Naive thymus-derived CD4-positive, alpha-beta T cell (primary cell): ENCODE data around the gene USP54. TPM values are rescaled to one million over a fixed set of nuclear protein-coding genes. Genes with fewer than 3 reads are reported as not detected.

ENCODE experiments used
- ATAC-seq: fragments of 150-1000 bp; cut with Tn5 transposase; 2 replicates; pipeline ENCODE4 v1.10.0; 2021; ENCODE audit warnings: mild to moderate bottlenecking, moderate library complexity
- CTCF ChIA-PET: fragments of 350-600 bp; sonication (Branson Sonifier 250); formaldehyde crosslinking; loops from one replicate; lab custom pipeline; 2021; ENCODE audit warnings: antibody characterized with exemption; lab: Charles Lee
- POLR2A ChIA-PET: fragments of 350-600 bp; sonication (Branson Sonifier 250); formaldehyde crosslinking; loops from one replicate; lab custom pipeline; 2021; ENCODE audit warnings: antibody characterized with exemption, inconsistent platforms; lab: Charles Lee
- DNase-seq, 9 donors: peaks; one replicate each; pipeline versions ENCODE4 v3.0.0 to v3.0.0-alpha.2; 2020 to 2022; ENCODE audit warnings: mixed read lengths in 1 of 9
- H3K27ac ChIP-seq: one replicate; pipeline ENCODE4 v1.7.0; 2013; ENCODE audit warnings: mild to moderate bottlenecking, low read depth, low read length, moderate library complexity
- H3K27me3 ChIP-seq, 2 donors: one replicate each; pipeline ENCODE4 v1.7.0; 2013; ENCODE audit warnings: low read length in 2 of 2, mild to moderate bottlenecking in 2 of 2, moderate library complexity in 2 of 2; ENCODE audit not compliant: control insufficient read depth in 2 of 2, insufficient read depth in 2 of 2
- H3K36me3 ChIP-seq, 3 experiments: 1 replicate in 2 of 3; 2 replicates in 1 of 3; pipeline ENCODE4 v1.7.0; 2013; ENCODE audit warnings: low read length in 3 of 3, mild to moderate bottlenecking in 3 of 3, moderate library complexity in 1 of 3; ENCODE audit not compliant: insufficient read depth in 3 of 3, control insufficient read depth in 2 of 3
- H3K4me1 ChIP-seq, 2 donors: one replicate each; pipeline ENCODE4 v1.7.0; 2013; ENCODE audit warnings: low read length in 2 of 2, mild to moderate bottlenecking in 2 of 2, moderate library complexity in 1 of 2; ENCODE audit not compliant: control insufficient read depth in 2 of 2, insufficient read depth in 2 of 2
- H3K4me3 ChIP-seq: 2 replicates; pipeline ENCODE4 v1.7.0; 2013; ENCODE audit warnings: mild to moderate bottlenecking, low read length
- H3K9me3 ChIP-seq, 3 experiments: 1 replicate in 2 of 3; 2 replicates in 1 of 3; pipeline ENCODE4 v1.7.0; 2013; ENCODE audit warnings: low read length in 3 of 3; ENCODE audit not compliant: control insufficient read depth in 2 of 3
- H3K27ac Mint-ChIP-seq, 9 donors: one replicate each; pipeline ENCODE4 v1.8.0; 2020 to 2022; ENCODE audit warnings: mixed read lengths in 9 of 9, mild to moderate bottlenecking in 8 of 9, moderate library complexity in 5 of 9, inconsistent platforms in 2 of 9
- H3K27me3 Mint-ChIP-seq, 5 donors: one replicate each; pipeline ENCODE4 v1.8.0; 2021 to 2022; ENCODE audit warnings: mixed read lengths in 5 of 5, mild to moderate bottlenecking in 1 of 5
- H3K36me3 Mint-ChIP-seq, 5 donors: one replicate each; pipeline ENCODE4 v1.8.0; 2020 to 2022; ENCODE audit warnings: mixed read lengths in 5 of 5, mild to moderate bottlenecking in 3 of 5, inconsistent platforms in 1 of 5
- H3K4me1 Mint-ChIP-seq, 7 donors: one replicate each; pipeline ENCODE4 v1.8.0; 2020 to 2022; ENCODE audit warnings: mixed read lengths in 7 of 7, mild to moderate bottlenecking in 3 of 7, inconsistent platforms in 1 of 7
- H3K4me3 Mint-ChIP-seq, 10 donors: one replicate each; pipeline ENCODE4 v1.8.0; 2020 to 2022; ENCODE audit warnings: mild to moderate bottlenecking in 10 of 10, mixed read lengths in 10 of 10, moderate library complexity in 6 of 10, inconsistent platforms in 2 of 10
- H3K9me3 Mint-ChIP-seq, 11 donors: one replicate each; pipeline ENCODE4 v1.8.0; 2020 to 2022; ENCODE audit warnings: mixed read lengths in 11 of 11, mild to moderate bottlenecking in 4 of 11, inconsistent platforms in 1 of 11, moderate library complexity in 1 of 11
- intact Hi-C, 2 donors: fragments of 100-400 bp; cut with micrococcal nuclease; formaldehyde crosslinking; loops; one replicate each; pipeline ENCODE4 v1.15.1; 2023
- polyA plus RNA-seq, 2 donors: library from polyadenylated mRNA; unstranded; fragments of 300-500 nt; fragmentation: Illumina TruSeq; gene quantifications; one replicate each; pipeline ENCODE4 v1.2.3, GENCODE V29; 2021
- total RNA-seq, 6 experiments: library from RNA in 5 of 6; stranded (reverse) in 5 of 6; gene quantifications; 1 replicate in 5 of 6; 2 replicates in 1 of 6; pipeline ENCODE4 v1.2.3 and lab custom pipeline; 2021 to 2026

USP54 gene
- total and polyA plus RNA-seq, 7 experiments from 2014 or later = 0.41 to 6.7 (median 3.0) TPM

GRCh38 chr10:73495226-73495883 lies 95.8 kb downstream of the USP54 start:
- POLR2A ChIA-PET = interaction anchor here (0.5 to 2.5 kb wide), 25 partner anchors 10 to 802 kb away, joined by 3 to 22 read pairs (median 4); partner anchors contain the start of genes ANXA7, CFAP70, MRPS16 and SEC24C
- intact Hi-C loops = loop anchor here (1.0 to 10.0 kb wide), 17 partner anchors 19 to 1737 kb away; partner anchors contain the start of genes ANXA7 (in 2 of the 2), CFAP70 (in 2 of the 2), DNAJC9 (in 2 of the 2) and MRPS16 (in 2 of the 2)
- Histone ChIP-seq H3K9me3 (no peaks in the 10 kb centered on the region), H3K4me1 (peaks cover 19 to 38% of the 10 kb centered on the region in 2 donors), H3K4me3 (peak overlapping the region; percentile 99), H3K27me3 (no peaks in the 10 kb centered on the region), H3K27ac (peak overlapping the region; percentile 91), H3K36me3 (peaks cover 0 to 5% (median 0%) of the 10 kb centered on the region in 3 experiments)
- CTCF ChIA-PET = no interaction called here
- Mint-ChIP-seq H3K4me1 (peaks cover 41 to 59% (median 50%) of the 10 kb centered on the region in 7 donors), H3K9me3 (no peaks in the 10 kb centered on the region), H3K36me3 (peaks cover 0 to 23% (median 0%) of the 10 kb centered on the region in 5 donors), H3K27ac (peak overlapping the region; percentile 83 to 99 (median 93)), H3K27me3 (no peaks in the 10 kb centered on the region), H3K4me3 (peak overlapping the region; percentile 84 to 99 (median 90))
- ATAC-seq (peak; percentile 91), DNase-seq (peak; percentile 77 to 91 (median 87))

- peak overlapping the region; percentile 91 for H3K27ac ChIP-seq
- intact Hi-C loops = loop anchor here (1.0 to 10.0 kb wide), 17 partner anchors 18 to 1737 kb away; partner anchors contain the start of genes ANXA7 (in 2 of the 2), CFAP70 (in 2 of the 2), DNAJC9 (in 2 of the 2) and MRPS16 (in 2 of the 2)
- peaks cover 0 to 5% (median 0%) of the 10 kb centered on the region in 3 experiments for H3K36me3 ChIP-seq
- Mint-ChIP-seq H3K27ac (peak overlapping the region; percentile 83 to 99 (median 93)), H3K4me3 (peak overlapping the region; percentile 84 to 99 (median 90)), H3K9me3 (no peaks in the 10 kb centered on the region), H3K27me3 (no peaks in the 10 kb centered on the region), H3K36me3 (peaks cover 0 to 25% (median 0%) of the 10 kb centered on the region in 5 donors), H3K4me1 (peaks cover 41 to 64% (median 54%) of the 10 kb centered on the region in 7 donors)
- CTCF ChIA-PET = no interaction called here
- POLR2A ChIA-PET = interaction anchor here (0.6 to 2.5 kb wide), 18 partner anchors 8 to 802 kb away, joined by 3 to 22 read pairs (median 6); partner anchors contain the start of genes ANXA7, CFAP70, MRPS16 and SEC24C
- ATAC-seq (no peak), DNase-seq (no peak)
- peak overlapping the region; percentile 99 for H3K4me3 ChIP-seq
- no peaks in the 10 kb centered on the region for H3K27me3 ChIP-seq
- H3K9me3 ChIP-seq = no peaks in the 10 kb centered on the region
- H3K4me1 ChIP-seq = peaks cover 19 to 38% of the 10 kb centered on the region in 2 donors
Observed at GRCh38 chr10:73494877-73495225, 96.3 kb downstream of the USP54 start.

DNA sequence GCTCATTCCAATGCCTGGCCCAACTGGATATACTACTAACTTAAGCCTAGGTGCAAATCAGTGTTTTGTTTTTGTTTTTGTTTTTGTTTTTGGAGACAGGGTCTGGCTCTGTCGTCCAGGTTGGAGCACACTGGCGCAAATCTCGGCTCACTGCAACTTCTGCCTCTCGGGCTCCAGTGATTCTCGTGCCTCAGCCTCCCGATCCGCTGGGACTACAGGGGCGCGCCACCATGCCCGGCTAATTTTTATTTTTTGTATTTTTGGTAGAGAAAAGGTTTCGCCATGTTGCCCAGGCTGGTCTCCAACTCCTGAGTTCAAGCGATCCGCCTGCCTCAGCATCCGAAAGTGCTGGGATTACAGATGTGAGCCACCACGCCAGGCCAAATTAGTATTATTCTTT lies 96.9 kb downstream of the USP54 start:
- H3K27ac Mint-ChIP-seq = peak overlapping the region in 7 of 9 donors; percentile 19 to 86 (median 58)
- peaks cover 0 to 5% (median 0%) of the 10 kb centered on the region in 3 experiments for H3K36me3 ChIP-seq
- H3K9me3 ChIP-seq = no peaks in the 10 kb centered on the region
- ChIA-PET POLR2A (interaction anchor here (0.6 to 2.3 kb wide), 10 partner anchors 8 to 801 kb away, joined by 3 to 10 read pairs (median 4); partner anchors contain the start of genes CFAP70 and SEC24C), CTCF (no interaction called here)
- H3K9me3 Mint-ChIP-seq = no peaks in the 10 kb centered on the region
- H3K4me3 Mint-ChIP-seq = peak overlapping the region; percentile 59 to 89 (median 78)
- H3K36me3 Mint-ChIP-seq = peaks cover 0 to 25% (median 0%) of the 10 kb centered on the region in 5 donors
- H3K4me1 ChIP-seq = peaks cover 24 to 42% of the 10 kb centered on the region in 2 donors
- no peak overlapping the region for H3K4me3 ChIP-seq
- no peaks in the 10 kb centered on the region for H3K27me3 Mint-ChIP-seq
- H3K4me1 Mint-ChIP-seq = peaks cover 44 to 66% (median 59%) of the 10 kb centered on the region in 7 donors
- DNase-seq (no peak), ATAC-seq (no peak)
- peak overlapping the region; percentile 39 for H3K27ac ChIP-seq
- H3K27me3 ChIP-seq = no peaks in the 10 kb centered on the region
- intact Hi-C loops = loop anchor here in 1 of 2 donors (2.0 to 10.0 kb wide), 4 partner anchors 17 to 1717 kb away; partner anchors contain the start of genes KAT6B, SAMD8 and VDAC2

GRCh38 chr10:73493781-73494180 lies 97.4 kb downstream of the USP54 start:
- Mint-ChIP-seq H3K9me3 (no peaks in the 10 kb centered on the region), H3K4me3 (peak overlapping the region; percentile 59 to 89 (median 76)), H3K27me3 (no peaks in the 10 kb centered on the region), H3K27ac (peak overlapping the region; percentile 14 to 79 (median 43)), H3K36me3 (peaks cover 0 to 28% (median 3%) of the 10 kb centered on the region in 5 donors), H3K4me1 (peaks cover 47 to 69% (median 63%) of the 10 kb centered on the region in 7 donors)
- Histone ChIP-seq H3K4me1 (peaks cover 24 to 42% of the 10 kb centered on the region in 2 donors), H3K9me3 (no peaks in the 10 kb centered on the region), H3K4me3 (no peak overlapping the region), H3K27me3 (no peaks in the 10 kb centered on the region), H3K27ac (peak overlapping the region; percentile 39), H3K36me3 (peaks cover 0 to 5% (median 0%) of the 10 kb centered on the region in 3 experiments)
- DNase-seq (no peak), ATAC-seq (no peak)
- intact Hi-C loops = loop anchor here in 1 of 2 donors (2.0 to 10.0 kb wide), 4 partner anchors 17 to 1717 kb away; partner anchors contain the start of genes KAT6B, SAMD8 and VDAC2
- ChIA-PET CTCF (interaction anchor here (0.6 kb wide), 1 partner anchor 347 kb away, joined by 3 read pairs; no protein-coding TSS in a partner anchor), POLR2A (interaction anchor here (0.7 to 0.8 kb wide), 2 partner anchors 290 to 663 kb away, joined by 3 read pairs; no protein-coding TSS in a partner anchor)

- no peaks in the 10 kb centered on the region for H3K9me3 Mint-ChIP-seq
- no peak overlapping the region for H3K4me3 Mint-ChIP-seq
- H3K36me3 ChIP-seq = peaks cover 0 to 9% (median 0%) of the 10 kb centered on the region in 3 experiments
- POLR2A ChIA-PET = interaction anchor here (2.2 kb wide), 1 partner anchor 8 kb away, joined by 7 read pairs; no protein-coding TSS in a partner anchor
- H3K4me1 Mint-ChIP-seq = peaks cover 14 to 47% (median 35%) of the 10 kb centered on the region in 7 donors
- no peak overlapping the region for H3K27ac Mint-ChIP-seq
- peaks cover 3 to 4% of the 10 kb centered on the region in 2 donors for H3K4me1 ChIP-seq
- H3K9me3 ChIP-seq = no peaks in the 10 kb centered on the region
- DNase-seq (no peak), ATAC-seq (no peak)
- no peaks in the 10 kb centered on the region for H3K27me3 ChIP-seq
- CTCF ChIA-PET = no interaction called here
- H3K27me3 Mint-ChIP-seq = no peaks in the 10 kb centered on the region
- no peak overlapping the region for H3K4me3 ChIP-seq
- intact Hi-C loops = no loop called here
- H3K27ac ChIP-seq = no peak overlapping the region
- H3K36me3 Mint-ChIP-seq = peaks cover 9 to 30% (median 16%) of the 10 kb centered on the region in 5 donors
Observed at GRCh38 chr10:73486601-73487000, 104.5 kb downstream of the USP54 start.

- no peak overlapping the region for H3K27ac Mint-ChIP-seq
- H3K27me3 Mint-ChIP-seq = no peaks in the 10 kb centered on the region
- Histone ChIP-seq H3K27ac (no peak overlapping the region), H3K27me3 (no peaks in the 10 kb centered on the region), H3K9me3 (no peaks in the 10 kb centered on the region), H3K4me1 (peaks cover 4 to 7% of the 10 kb centered on the region in 2 donors), H3K36me3 (peaks cover 0 to 9% (median 0%) of the 10 kb centered on the region in 3 experiments), H3K4me3 (no peak overlapping the region)
- H3K36me3 Mint-ChIP-seq = peaks cover 9 to 28% (median 16%) of the 10 kb centered on the region in 5 donors
- ChIA-PET CTCF (no interaction called here), POLR2A (interaction anchor here (2.2 kb wide), 1 partner anchor 10 kb away, joined by 7 read pairs; no protein-coding TSS in a partner anchor)
- H3K9me3 Mint-ChIP-seq = no peaks in the 10 kb centered on the region
- no peak overlapping the region for H3K4me3 Mint-ChIP-seq
- peaks cover 14 to 44% (median 38%) of the 10 kb centered on the region in 7 donors for H3K4me1 Mint-ChIP-seq
- intact Hi-C loops = no loop called here
- DNase-seq (no peak), ATAC-seq (no peak)
Observed at GRCh38 chr10:73485320-73485719, 105.8 kb downstream of the USP54 start.
